Activated T-cell treated with anti-CD3 and anti-CD28 coated beads for 24 hours (primary cell): Measurements from ENCODE around the gene PRLR.
"Not testable (repeated sequence)": the region's sequence is repeated elsewhere in the genome, so short reads cannot be mapped to it uniquely, and the experiment has no call there.

Experiments used
- DNase-seq: peaks from one replicate; pipeline ENCODE4 v3.0.0-alpha.2; 2020; ENCODE audit warnings: low read depth

Gene PRLR

GRCh38 chr5:35195472-35195852, 34.8 kb downstream of the PRLR start:
- no peak for DNase-seq

- no peak for DNase-seq
Measured at GRCh38 chr5:35194635-35195471, 35.4 kb downstream of the PRLR start.

GRCh38 chr5:35192506-35192905, 37.8 kb downstream of the PRLR start:
- DNase-seq: no peak

GRCh38 chr5:35189801-35190200, 40.5 kb downstream of the PRLR start:
- not testable (repeated sequence) for DNase-seq

GRCh38 chr5:35188031-35188457, 42.2 kb downstream of the PRLR start:
- no peak for DNase-seq

- DNase-seq: not testable (repeated sequence)
Measured at GRCh38 chr5:35187621-35188020, 42.7 kb downstream of the PRLR start.

- DNase-seq: no peak
Measured at GRCh38 chr5:35186749-35187148, 43.5 kb downstream of the PRLR start.

GRCh38 chr5:35185518-35185917, 44.8 kb downstream of the PRLR start:
- no peak for DNase-seq

- DNase-seq: no peak
Measured at GRCh38 chr5:35183556-35183955, 46.7 kb downstream of the PRLR start.

- no peak for DNase-seq
Measured at GRCh38 chr5:35182910-35183535, 47.3 kb downstream of the PRLR start.

- DNase-seq: no peak
Measured at GRCh38 chr5:35182486-35182885, 47.8 kb downstream of the PRLR start.

- no peak for DNase-seq
Measured at GRCh38 chr5:35180046-35180445, 50.2 kb downstream of the PRLR start.

- DNase-seq: no peak
Measured at GRCh38 chr5:35177783-35178182, 52.5 kb downstream of the PRLR start.

- DNase-seq: no peak
Measured at GRCh38 chr5:35172533-35172932, 57.8 kb downstream of the PRLR start.

GRCh38 chr5:35171991-35172390, 58.3 kb downstream of the PRLR start:
- no peak for DNase-seq

GRCh38 chr5:35171078-35171477, 59.2 kb downstream of the PRLR start:
- no peak for DNase-seq

GRCh38 chr5:35166043-35166442, 64.2 kb downstream of the PRLR start:
- no peak for DNase-seq

- DNase-seq: no peak
Measured at GRCh38 chr5:35164860-35165542, 65.3 kb downstream of the PRLR start.

- DNase-seq: no peak
Measured at GRCh38 chr5:35163710-35164033, 66.6 kb downstream of the PRLR start.

GRCh38 chr5:35162848-35163709, 67.2 kb downstream of the PRLR start:
- DNase-seq: no peak

GRCh38 chr5:35161652-35162273, 68.5 kb downstream of the PRLR start:
- no peak for DNase-seq
